OCI-LY1 (cell line): Measurements from ENCODE around the gene HIRA.

Source experiments
- CTCF ChIP-seq: fragments of 200-600 bp; sonication (generic), shearing (Covaris generic); IDR thresholded peaks from 2 replicates; pipeline ENCODE4 v1.5.1; 2017; ENCODE audit warnings: mild to moderate bottlenecking, antibody characterized with exemption, low read length, moderate library complexity, mixed read lengths
- EZH2 ChIP-seq: fragments of 200-600 bp; sonication (generic), shearing (Covaris generic); IDR thresholded peaks from 2 replicates; pipeline ENCODE4 v1.8.0; 2017; ENCODE audit warnings: borderline replicate concordance, mixed run types, mild to moderate bottlenecking, antibody characterized with exemption, low read length, moderate library complexity, mixed read lengths

- TF ChIP-seq EZH2 = no peak
- no peak for TF ChIP-seq CTCF
Observed at GRCh38 chr22:19478045-19478900, 46.7 kb upstream of the HIRA start.
